ENCODE results near the gene PLA2G4F. TPM values are rescaled to one million over a fixed set of nuclear protein-coding genes. Genes with fewer than 3 reads are reported as not detected.

Gene PLA2G4F
- total RNA-seq, 4 donors from 2014 or later: 3.9 to 24.8 (median 14.1) TPM

DNA sequence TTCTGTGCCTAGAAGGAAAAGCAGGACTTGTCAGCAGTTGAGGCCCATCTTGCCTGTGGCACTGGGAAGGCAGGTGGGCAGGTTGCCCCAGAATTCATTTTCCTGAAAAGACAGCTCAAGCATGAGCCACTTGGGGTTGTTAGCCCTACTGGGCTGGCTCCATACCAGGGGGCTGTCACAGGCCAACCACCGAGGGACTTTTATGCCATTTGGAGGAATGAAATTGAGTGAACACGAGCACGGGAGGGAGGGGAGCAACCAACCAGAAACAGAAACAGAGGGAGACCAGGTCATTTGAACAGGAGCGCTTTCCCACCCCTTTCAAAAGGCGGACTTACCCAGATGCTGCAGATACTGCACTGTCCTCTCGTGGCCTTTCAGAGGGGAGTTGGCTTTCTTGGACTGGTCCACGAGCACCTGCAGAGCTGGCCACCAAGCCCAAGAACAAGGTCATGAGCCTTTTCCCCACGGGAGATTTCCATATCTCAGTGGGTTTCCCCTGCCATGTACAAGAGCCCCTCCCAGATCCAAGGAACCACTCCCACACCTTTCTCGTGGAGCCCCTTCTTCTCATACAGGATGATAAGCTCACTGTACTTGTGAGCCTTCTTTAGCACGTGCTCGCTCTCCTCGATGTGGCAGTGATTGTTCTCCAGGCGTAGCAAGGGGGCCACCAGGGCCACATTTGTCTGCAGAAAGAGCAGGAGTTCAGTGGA lies 9.9 kb upstream of the PLA2G4F start:
- no peak for DNase-seq
- peaks cover 8 to 17% of the 10 kb centered on the region in 2 donors for H3K4me1 ChIP-seq
- peaks cover 59 to 71% of the 10 kb centered on the region in 2 donors for H3K36me3 ChIP-seq
- intact Hi-C loops (cut with DNase I): no loop called here
- H3K9me3 ChIP-seq: no peaks in the 10 kb centered on the region
- TF ChIP-seq, protein P1, sequence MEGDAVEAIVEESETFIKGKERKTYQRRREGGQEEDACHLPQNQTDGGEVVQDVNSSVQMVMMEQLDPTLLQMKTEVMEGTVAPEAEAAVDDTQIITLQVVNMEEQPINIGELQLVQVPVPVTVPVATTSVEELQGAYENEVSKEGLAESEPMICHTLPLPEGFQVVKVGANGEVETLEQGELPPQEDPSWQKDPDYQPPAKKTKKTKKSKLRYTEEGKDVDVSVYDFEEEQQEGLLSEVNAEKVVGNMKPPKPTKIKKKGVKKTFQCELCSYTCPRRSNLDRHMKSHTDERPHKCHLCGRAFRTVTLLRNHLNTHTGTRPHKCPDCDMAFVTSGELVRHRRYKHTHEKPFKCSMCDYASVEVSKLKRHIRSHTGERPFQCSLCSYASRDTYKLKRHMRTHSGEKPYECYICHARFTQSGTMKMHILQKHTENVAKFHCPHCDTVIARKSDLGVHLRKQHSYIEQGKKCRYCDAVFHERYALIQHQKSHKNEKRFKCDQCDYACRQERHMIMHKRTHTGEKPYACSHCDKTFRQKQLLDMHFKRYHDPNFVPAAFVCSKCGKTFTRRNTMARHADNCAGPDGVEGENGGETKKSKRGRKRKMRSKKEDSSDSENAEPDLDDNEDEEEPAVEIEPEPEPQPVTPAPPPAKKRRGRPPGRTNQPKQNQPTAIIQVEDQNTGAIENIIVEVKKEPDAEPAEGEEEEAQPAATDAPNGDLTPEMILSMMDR (IDR thresholded peaks at IDR 0.05): no peak
- no peak for TF ChIP-seq POLR2A (IDR thresholded peaks at IDR 0.05)
- WGBS, 2 donors: 89% methylated on average over 13 of the region's 13 CpGs
- H3K27ac ChIP-seq: peak overlapping the region in 1 of 3 donors; percentile 8
- H3K4me3 ChIP-seq (replicated peaks in 1 of 3): no peak overlapping the region
- H3K27me3 ChIP-seq: no peaks in the 10 kb centered on the region

DNA sequence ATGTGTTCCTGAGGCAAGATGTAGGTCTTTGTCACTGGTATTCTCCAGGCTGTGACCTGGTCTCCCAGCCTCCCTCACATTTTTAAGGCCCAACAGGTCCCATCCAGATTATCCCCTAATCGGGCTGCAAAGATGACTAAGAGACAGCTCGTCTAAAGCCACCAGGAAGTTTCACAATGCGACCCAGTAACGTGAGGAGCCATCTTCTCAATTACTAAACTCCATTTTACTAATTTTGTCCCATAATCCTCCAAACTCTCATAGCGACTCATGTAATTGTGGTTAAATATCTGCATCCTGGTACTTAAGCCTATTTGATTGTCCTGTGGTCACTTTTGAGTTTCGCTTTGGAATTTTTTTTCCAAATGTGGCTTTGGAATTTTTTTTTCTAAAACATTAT lies 8.7 kb upstream of the PLA2G4F start:
- Histone ChIP-seq H3K36me3 (peaks cover 62 to 66% of the 10 kb centered on the region in 2 donors), H3K27ac (peak overlapping the region in 1 of 3 donors; percentile 52), H3K4me3 (replicated peaks in 1 of 3) (no peak overlapping the region), H3K4me1 (peaks cover 16 to 23% of the 10 kb centered on the region in 2 donors), H3K27me3 (no peaks in the 10 kb centered on the region), H3K9me3 (no peaks in the 10 kb centered on the region)
- intact Hi-C loops (cut with DNase I): no loop called here
- no peak for TF ChIP-seq POLR2A (IDR thresholded peaks at IDR 0.05)
- TF ChIP-seq, protein P1 (IDR thresholded peaks at IDR 0.05): no peak
- no peak for DNase-seq
- 96 to 97% methylated on average over 6 of the region's 6 CpGs for WGBS, 2 donors

DNA sequence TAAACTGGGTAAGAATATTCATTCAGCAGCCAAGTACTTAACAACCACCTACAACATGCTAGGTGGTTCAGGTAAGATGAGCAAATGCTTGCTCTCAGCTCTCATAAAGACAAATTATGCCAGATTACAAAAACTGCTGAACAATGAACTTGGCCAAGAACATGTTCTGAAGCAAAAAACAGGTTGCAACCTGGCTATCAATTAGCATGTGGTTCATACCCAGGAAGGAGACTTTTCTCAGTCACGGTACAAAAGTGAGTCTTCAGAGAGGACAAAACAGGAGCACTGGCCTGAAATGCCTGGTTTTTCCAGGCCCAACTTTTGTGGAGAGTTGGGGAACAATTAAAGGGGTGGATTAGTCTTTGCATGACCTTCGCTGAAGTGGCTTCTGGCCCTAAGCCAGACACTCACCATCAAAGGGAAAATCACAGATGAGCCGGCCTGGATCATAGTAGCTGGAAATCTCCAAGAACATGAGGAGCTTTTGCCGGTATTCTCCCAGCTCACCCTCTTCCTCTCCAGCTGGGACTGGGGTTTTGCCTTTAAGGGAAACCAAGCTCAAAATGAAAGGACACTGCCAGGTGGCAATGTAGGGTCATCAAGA lies 7.6 kb upstream of the PLA2G4F start:
- TF ChIP-seq, protein P1 (IDR thresholded peaks at IDR 0.05): no peak
- no peak for TF ChIP-seq POLR2A (IDR thresholded peaks at IDR 0.05)
- Histone ChIP-seq H3K9me3 (no peaks in the 10 kb centered on the region), H3K27me3 (no peaks in the 10 kb centered on the region), H3K4me3 (replicated peaks in 1 of 3) (no peak overlapping the region), H3K36me3 (peaks cover 61 to 62% of the 10 kb centered on the region in 2 donors), H3K4me1 (peaks cover 26 to 33% of the 10 kb centered on the region in 2 donors), H3K27ac (peak overlapping the region; percentile 48 to 53 (median 52))
- WGBS, 2 donors: 34 to 53% methylated on average over 4 of the region's 4 CpGs
- intact Hi-C loops (cut with DNase I): no loop called here
- DNase-seq: peak; percentile 70 to 79

DNA sequence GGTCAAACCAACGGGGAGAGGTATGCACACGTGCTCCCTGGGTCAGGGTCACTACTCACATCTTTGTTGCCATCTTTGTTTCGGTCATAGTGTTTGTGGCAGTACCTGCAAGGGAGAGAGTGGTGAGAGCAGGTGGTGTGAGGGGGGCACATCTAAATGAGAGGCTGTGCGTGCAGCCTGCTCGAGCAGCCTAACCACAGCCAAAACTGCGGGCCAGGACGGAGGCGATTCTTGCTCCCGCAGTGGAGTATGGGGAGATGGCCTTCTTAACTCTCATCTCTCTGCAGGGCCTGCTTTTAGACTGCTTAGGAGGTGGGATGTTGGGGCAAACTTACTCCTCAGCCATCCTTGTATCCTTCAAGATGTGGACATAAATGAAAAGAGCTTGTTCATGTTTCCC lies 6.9 kb upstream of the PLA2G4F start:
- 98% methylated on average over 9 of the region's 9 CpGs for WGBS, 2 donors
- H3K4me3 ChIP-seq (replicated peaks in 1 of 3): no peak overlapping the region
- H3K4me1 ChIP-seq: peaks cover 32 to 41% of the 10 kb centered on the region in 2 donors
- peaks cover 60 to 62% of the 10 kb centered on the region in 2 donors for H3K36me3 ChIP-seq
- no peaks in the 10 kb centered on the region for H3K27me3 ChIP-seq
- TF ChIP-seq, protein P1 (IDR thresholded peaks at IDR 0.05): no peak
- TF ChIP-seq POLR2A (IDR thresholded peaks at IDR 0.05): no peak
- DNase-seq: no peak
- intact Hi-C loops (cut with DNase I): no loop called here
- H3K9me3 ChIP-seq: no peaks in the 10 kb centered on the region
- no peak overlapping the region for H3K27ac ChIP-seq

DNA sequence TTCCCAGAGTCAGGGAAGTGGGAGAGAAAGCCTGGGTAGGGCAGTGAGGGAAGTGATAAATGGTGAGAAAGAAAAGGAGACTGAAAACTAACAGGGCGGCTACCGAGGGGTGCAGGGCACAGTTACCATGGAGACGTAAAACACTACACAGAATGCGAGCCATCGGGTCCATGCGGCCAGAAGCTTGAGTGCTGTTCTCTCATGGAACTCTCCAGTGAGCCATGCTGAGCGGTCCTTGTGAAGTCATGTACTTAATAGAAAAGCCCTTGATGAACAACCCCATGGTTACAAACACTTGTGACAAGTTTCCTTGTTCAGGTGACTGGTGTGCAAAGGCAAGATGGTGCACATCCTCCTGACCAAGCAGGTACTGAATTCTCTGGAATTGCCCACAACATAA lies 3.7 kb upstream of the PLA2G4F start:
- TF ChIP-seq, protein P1 (IDR thresholded peaks at IDR 0.05): no peak
- no peak for TF ChIP-seq POLR2A (IDR thresholded peaks at IDR 0.05)
- Histone ChIP-seq H3K27ac (peak overlapping the region; percentile 84 to 94 (median 93)), H3K27me3 (no peaks in the 10 kb centered on the region), H3K36me3 (peaks cover 28 to 36% of the 10 kb centered on the region in 2 donors), H3K9me3 (no peaks in the 10 kb centered on the region), H3K4me3 (replicated peaks in 1 of 3) (no peak overlapping the region), H3K4me1 (peaks cover 46 to 72% of the 10 kb centered on the region in 2 donors)
- 33 to 54% methylated on average over 7 of the region's 7 CpGs for WGBS, 2 donors
- DNase-seq: peak; percentile 92 to 94
- intact Hi-C loops (cut with DNase I): no loop called here
